NCI-H524 (cell line): ENCODE measurements around the gene MESP2.

Experiments
- DNase-seq, 2 experiments: peaks; one replicate each; lab custom pipeline; 2025; lab: John Stamatoyannopoulos, UW

The MESP2 gene

DNA sequence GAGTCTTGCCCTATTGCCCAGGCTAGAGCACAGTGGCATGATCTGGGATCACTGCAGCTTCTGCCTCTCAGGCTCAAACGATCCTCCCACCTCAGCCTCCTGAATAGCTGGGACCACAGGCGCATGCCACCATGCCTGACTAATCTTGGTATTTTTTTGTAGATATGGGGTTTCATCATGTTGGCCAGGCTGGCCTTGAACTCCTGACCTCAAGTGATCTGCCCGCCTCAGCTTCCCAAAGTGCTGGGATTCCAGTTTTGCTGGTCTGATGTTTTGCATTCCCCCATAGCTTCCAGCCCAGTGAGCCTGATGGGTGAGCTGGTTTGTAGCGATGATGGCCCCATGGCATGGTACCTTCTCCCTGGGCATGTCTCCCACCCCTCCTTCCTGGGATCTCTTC is 20.4 kb upstream of the MESP2 start:
- DNase-seq: no peak

DNA sequence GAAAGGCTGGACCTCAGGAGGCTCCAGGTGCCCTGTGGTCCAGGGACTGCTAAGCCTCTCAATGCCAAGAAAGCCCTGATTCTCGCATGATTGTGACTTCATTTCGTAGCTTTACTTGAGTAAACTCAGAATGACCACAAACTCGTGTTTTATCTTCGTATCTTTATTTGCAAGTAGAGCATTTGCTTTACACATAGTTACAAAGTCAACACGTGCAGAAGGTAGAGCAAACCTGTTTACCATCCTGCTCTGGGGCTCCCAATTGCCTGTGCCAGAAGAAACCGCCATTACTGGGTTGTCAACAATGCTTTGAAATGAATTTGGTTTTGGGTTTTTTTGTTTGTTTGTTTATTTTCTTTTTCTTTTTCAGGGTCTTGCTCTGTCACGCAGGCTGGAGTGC is 19.2 kb upstream of the MESP2 start:
- no peak for DNase-seq

DNA sequence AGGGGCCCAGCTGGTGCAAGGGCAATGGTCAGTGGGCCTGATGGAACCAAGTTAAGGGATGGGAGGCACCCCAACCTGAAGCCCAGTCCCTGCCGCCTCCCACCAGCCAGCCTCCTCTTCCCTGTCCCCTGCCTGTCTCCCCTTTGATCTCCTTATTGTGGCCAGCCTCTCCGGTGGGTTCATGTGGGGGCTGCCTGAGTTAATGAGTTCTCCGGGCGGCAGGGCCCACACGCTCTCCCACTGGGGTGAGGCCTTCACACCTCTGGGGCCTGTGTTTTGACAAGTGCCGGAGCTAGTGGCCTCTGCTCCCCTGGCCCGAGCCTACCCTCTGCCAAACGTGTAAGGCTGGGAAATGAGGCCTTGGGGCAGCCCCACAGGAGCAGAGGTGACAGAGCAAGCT is 17.8 kb upstream of the MESP2 start:
- DNase-seq: no peak

DNA sequence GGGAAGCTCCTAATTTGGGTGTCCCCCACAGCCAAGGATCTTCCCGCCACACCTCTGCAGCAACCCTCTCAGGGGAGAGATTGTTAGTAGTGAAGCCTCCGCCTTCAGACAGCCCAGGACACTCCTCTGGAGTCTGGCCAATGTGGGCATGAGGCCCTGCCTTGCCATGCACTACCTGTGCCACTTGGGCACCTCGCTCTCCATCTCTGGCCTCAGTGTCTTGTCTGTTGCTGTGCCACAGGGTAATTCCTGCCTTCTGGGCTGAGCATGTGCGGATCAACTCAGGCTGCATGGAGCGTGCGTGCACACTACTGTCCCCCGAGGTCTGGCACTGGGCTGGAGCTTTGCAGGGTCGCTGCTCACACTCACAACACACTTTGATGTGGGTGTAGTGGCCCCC is 17.2 kb upstream of the MESP2 start:
- no peak for DNase-seq

DNA sequence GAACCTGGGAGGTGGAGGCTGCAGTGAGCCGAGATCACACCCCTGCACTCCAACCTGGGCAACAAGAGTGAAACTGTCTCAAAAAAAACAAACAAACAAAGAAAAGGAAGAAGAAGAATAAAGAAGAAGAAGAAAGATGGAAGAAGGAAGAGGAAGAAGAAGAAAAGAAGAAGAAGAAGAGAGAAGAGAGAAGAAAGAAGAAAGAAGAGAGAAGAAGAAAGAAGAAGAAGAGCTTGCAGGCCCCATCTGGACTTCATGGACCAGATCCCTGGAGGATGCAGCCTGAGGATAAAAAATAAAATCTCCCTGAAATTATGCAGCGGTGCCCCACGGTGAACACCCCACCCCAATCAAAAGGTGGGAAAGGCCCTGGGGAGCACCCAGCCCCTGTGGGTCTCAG is 16.3 kb upstream of the MESP2 start:
- no peak for DNase-seq

DNA sequence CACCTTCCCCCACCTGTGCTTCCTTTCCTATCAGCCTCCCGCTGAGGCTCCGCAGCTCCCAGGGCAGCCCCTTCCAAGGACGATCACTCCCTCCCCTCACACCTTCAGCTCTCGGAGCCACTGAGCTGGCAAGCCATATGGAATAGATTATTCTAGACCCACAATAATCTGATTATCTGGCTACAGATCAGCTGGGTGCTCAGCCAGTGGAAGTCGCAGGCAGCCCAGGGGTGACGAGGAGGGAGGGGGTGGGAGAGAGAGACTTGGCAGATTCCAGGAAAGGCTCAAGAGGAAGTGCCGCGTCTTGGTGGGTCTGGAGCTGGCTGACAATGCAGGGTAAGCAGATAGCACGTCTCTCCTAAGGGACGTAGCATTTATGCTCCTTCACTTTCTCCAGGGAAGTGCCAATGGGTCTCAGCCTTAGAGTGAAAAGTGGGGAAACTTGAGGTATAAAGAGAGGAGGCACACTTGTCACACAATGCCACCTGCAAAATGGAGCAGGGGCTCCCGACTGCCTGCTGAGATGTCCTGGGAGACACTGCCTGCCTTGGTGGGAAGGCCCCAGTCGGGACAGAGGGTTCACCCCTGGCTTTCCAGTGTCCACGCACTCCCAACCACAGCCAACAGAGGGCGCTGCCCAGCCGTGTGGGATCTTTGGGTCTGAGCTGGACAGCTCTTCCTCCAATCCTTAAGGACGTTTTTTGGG is 15.7 kb upstream of the MESP2 start:
- DNase-seq: peak; percentile 69 to 82

DNA sequence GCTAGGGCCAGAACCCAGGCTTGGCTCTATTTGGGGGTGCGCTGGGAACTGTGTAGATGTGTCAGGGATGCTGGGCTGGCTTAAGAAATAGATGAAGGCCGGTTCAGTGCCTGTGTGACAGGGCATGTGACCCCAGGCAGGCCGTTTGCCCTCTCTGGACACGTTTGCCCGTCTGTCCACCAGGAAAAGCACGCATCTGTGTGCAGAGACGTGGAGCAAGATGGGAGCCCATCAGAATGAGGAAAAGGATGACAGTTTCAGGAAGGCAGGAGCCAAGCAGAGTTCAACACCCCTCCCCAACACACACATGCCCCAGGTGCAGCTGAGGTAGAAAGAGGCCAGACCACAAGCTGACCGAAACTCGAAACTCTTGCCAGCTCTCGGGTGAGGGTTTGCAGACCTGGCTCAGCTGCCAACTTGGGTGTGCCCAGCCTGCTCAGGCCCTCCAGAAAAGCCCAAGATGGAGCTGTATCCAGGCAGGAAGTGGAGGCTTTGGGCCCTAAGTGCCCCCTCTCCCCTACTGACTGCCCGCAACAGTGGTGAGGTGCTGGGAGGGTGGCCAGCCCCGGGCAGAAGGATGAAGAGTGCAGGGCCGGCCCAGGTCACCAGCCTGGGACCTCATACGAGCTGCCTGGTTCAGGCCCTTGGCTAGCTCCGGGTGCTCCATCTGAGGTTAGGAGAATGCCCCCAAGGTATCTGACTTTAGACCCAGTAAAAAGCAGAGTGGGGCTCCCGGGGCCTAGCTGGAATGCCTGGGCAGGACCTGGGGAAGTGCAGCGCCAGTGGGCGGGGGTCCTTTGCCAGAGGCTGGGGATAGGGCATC is 14.9 kb upstream of the MESP2 start:
- DNase-seq: no peak

DNA sequence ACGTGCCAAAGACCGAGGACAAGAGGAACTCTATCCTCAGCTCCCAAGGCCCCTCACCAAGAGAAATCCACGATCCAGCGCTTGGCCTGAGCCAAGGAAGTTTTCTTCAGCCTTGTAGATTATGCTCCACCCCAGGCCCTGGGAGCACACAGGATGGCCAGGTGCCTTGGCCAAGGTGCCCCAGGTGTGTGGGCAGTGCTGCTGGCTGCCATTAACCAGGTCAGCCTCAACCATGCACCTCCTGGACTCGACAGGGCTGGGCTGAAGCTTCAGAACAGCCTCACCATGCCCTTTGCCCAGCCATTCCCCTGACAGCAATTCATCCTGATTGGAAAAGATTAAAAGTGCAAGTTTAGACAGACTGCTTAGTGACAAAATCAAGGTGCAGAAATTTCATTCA is 14.2 kb upstream of the MESP2 start:
- no peak for DNase-seq

DNA sequence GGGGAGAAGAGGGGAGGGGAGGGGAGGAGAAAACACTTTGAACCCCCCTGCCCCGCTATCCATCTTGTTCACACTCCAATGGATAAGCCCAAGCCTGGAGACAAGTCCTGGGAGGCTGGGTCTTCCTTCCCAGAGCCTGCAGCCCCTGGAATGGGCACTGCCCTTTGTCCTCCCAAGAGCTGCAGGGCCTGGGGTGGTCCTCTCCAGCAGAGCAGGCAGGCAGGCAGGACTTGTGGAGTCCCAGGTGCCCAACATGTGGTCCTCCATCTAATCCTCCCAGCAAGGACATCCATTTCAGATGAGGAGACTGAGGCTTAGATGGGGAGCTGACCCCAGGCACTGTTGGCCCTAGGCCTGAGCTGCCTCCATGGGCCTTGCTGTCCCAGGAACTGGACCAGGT is 10.4 kb upstream of the MESP2 start:
- no peak for DNase-seq

DNA sequence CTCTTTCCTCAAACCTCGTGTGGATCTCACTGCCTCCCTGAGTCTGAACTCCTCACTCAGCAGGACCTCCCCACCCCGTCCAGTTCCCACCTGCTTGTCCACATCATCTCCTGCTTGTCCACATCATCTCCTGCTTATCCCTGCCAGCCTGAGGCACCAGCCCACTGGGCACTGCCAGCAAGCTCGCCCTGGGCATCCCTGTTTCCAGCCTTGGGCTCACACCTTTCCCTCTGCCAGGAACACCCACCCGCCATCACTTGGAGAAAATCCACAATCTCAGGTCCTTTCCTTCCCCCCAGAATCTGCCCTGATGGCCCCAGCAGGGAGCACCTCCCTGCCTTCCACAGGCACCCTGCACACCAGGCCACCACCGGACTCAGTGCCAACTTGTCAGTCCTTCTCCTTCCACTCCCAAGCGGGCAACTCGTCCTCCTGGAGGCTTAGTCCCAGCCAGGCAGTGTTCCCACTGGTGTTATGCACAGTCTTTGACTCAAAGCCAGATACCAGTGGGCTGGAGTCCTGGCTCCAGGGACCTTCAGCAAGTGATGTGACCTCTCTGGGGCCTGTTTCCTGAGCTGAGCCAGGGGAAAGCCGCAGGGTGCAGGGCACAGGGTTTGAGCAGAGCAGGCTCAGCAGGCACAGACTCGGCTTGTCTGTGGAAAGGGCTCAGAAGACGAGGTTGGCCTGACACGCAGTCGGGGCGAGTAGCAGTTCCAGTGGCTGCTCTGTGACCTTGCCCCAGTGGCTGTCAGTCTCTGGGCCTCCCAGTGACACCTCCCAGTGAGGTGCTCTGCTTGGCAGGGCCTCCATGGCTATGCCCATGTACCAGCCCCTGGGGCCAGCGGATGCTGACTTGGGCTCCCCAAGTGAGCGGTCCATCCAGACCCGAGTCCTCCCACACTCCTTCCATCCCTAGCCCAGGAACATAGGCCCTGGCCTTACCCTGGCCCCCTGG is 9.5 kb upstream of the MESP2 start:
- no peak for DNase-seq

DNA sequence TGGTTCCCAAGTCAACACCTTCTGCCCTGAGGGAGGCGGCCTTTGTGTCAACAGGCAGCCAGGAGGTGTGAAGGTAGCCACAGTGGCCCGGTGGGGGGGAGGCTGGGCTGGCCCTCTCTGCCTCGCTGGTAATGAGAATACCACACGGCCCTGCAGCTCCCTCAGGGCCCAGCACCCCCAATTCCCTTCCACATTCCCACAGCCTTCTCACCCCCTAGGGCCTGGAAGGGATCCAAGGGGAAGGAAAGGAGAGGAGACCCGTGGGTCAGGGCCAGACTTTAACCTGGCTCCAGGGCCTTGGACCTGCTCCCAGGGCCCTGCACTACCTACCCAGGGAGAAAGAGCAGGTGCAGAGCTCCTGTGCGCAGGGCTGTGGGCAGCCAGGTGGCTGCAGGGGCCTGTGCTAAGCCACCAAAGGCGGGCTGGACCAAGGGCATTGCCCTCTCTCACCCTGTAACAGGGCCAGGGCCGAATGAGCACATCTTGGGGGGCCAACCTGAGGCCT is 8.7 kb upstream of the MESP2 start:
- no peak for DNase-seq

DNA sequence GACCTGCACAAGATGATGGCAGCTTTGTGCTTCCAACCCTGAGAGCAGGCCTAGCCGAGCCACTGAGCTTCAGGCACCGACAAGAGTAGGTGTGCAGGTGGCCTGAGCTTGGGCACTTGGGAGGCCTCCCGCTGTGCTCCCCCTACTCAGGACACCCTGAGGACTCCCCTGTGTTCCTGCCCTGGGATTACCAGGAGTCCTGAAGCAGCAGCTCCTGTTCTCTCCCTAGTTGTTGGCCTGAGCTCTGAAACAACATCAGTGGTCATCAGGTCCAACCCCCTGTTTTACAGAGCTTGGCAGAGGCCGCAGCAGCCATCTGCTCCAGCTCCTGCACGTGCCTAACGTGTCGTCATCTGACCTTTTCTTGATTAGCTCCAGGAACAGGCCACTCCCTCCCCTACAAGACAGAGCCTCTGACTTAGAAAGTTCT is 8.0 kb upstream of the MESP2 start:
- DNase-seq: no peak

DNA sequence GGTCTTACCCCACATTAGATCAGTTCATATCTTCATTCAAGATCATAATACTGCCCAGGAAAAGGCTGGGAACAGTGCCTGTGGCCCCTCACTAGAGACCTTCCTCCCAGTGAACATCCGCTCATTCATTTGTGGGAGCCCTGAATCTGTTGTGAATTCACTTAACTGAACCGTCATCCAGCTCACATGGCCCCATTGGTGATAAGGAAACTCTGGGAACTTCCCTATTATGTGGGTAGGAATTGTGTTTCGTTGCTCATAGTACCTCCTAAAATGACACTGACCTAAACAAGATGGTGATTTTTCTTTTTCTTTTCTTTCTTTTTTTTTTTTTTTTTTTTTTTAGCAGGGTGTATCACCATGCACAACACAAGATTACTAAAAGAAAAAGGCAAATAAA is 6.8 kb upstream of the MESP2 start:
- no peak for DNase-seq

DNA sequence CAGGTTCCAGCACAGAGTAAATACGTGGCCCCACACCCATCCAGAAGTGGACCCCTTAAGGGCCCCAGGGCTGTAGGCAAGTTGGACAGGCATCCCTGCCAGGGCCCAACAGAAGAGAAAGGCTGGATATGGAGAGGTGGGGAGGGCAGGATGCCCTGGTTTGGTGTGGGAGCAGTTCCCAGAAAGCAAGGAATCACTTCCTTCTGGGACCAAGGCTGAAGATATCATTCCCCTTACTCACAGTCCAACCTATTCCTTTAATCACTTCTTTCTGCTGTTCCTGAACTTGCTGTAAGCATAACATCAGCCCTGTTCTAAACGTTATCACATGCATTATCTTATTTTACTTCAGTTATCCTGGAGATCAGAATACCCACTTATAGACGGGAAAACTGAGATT is 6.1 kb upstream of the MESP2 start:
- DNase-seq: no peak

DNA sequence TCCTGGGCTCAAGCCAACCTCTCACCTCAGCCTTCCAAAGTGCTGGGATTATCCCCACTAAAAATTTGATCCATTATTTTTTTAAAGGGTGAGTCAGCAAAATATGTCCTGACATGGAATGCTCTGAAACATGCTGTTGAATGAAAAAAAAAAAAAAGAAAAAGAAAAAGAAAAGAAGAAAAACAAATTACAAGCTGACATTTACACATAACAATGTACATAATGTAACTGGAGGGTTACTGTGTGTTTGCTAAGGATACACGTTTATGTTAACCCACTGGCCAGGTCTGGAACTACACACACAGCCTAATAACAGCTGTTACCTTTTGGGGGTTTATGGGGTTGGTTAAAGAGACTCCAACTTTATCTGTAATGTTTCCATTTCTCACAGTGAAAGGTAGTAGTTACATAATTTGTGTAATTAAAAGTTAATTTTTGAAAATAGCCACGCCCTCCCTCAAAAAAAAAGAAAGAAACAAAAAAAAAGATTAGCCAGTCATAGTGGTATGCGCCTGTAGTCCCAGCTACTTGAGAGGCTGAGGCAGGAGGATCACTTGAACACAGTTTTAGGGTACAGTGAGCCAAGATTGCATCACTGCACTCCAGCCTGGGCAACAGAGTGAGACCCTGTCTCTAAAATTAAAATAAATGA is 3.1 kb upstream of the MESP2 start:
- DNase-seq: peak in 1 of 2 experiments; percentile 30

DNA sequence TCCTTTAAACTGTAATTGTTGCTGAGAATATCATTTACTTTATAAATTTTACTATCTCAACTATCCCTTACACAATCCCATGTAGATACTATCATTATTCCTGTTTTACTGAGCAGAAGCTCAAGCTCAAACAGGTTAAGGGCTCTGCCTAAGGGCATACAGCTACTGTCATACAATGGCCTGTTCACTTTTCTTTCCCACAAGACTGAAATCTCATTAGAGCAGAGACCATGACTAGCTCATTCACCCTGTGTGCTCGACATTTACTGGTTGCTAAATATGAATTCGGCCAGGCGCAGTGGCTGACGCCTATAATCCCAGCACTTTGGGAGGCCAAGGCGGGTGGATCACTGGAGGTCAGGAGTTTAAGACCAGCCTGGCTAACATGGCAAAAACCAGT is 1.6 kb upstream of the MESP2 start:
- no peak for DNase-seq

DNA sequence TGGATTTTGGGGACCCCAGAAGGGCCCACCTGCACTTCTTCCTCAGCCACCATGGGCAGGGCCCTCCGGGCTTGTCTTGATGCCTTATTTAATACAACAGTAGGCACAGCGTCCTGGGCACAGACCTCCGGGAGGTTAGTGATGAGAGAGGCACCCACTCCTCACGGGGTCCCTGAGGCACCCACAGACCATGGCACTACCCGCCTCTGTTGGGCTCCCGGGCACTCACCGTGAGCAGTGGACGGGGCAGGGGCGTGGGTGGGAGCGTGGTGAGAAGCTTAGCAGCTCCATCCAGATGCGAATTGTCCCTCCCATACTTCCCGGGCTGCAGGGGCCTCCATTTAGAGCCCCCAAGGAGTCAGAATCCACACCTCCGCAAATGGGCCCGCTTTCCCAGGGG is 317 bp upstream of the MESP2 start:
- DNase-seq: no peak

DNA sequence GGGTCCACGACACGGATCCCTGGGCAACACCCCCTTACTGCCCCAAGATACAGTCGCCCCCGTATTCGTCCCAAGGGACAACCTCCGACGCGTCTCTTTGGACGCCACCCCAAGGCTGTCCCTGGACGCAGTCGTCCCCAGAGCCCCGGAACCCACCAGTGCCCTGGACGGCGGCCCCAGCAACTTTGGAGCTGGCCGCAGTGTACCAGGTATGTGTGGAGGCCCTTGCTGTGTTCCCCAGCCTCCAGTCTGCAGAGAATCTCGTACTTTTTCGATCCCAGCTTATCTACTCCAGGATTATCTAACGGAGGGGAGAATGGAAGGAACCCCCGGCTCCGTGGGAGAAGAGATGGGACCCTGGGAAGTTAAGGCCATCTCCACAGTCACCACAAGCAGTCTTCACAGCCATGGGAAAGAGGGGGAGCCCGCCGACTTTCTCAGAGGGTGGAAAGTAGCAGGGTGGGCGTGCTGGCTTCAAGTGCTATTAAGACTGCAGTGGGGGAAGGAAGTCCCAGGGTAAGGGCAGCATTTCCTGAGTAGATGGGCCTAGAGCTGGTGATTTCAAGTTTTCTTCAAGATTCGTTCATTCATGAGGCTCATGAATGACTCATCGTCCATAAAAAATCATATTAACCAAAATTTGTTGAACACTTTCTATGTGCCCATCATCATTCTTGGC is 1.1 kb downstream of the MESP2 start:
- DNase-seq: no peak

DNA sequence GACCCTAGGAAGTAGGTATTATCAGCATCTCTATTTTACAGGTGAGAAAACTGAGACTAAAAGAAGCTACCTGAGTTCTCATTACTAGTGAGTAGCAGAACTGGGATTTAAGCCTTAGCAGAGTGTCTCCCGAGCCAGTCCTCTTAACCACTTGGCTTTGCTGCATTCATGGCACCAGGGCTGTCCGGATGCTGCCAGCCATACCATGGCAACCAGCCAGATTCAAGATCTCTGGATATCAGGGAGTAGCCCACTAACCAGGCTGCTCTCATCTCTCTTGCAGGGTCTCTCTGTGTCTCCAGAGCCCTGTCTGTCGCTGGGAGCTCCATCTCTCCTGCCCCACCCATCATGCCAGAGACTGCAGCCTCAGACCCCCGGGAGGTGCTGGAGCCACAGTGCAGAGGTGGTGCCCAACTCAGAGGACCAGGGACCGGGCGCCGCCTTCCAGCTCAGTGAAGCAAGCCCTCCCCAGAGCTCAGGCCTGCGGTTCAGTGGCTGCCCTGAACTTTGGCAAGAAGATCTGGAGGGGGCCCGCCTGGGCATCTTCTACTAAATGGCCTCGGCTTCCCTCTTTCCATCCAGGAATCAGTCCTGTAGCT is 1.7 kb downstream of the MESP2 start:
- no peak for DNase-seq

DNA sequence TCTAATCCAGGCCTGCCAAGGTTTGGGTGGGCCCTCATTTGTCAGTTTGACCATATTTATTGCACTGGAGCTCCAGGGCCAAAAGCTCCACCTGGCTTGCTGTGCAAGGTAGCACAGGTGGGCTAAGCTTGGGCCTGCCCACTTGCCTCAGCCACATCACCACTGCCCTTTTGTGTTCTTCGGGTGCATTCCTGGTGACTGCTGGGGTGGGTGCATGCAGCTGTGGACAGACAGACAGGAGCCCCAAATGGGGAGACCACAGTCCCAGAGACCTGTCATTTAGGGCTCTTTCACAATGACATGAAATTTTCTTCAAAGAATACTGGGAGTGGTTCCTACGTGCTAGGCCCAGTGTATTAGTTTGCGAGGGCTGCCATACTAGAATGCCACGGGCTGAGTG is 2.7 kb downstream of the MESP2 start:
- no peak for DNase-seq

DNA sequence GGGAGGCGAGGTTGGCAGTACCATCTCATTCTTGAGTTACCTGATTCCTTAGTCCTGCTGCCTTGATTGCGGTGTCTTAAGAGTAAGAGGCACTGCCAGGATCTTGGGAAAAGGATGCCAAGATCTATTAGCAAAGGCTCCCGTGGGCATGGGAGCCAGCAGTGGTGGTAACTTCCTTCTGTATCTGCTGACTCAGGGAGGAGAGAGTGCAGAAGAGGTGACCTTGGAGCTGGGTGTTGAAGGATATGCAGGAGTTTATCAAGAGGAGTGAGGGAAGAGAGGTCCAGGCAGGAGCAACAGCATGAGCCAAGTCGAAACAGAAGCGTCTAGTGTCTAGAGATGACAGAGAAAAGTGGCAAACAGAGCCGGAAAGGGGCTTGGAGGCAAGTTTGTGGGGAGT is 4.5 kb downstream of the MESP2 start:
- no peak for DNase-seq
